AG09309 (cell line): ENCODE results near the gene ACSM4.
"Not testable (repeated sequence)": the region's sequence is repeated elsewhere in the genome, so short reads cannot be mapped to it uniquely, and the experiment has no call there.

Source experiments
- DNase-seq: peaks from one replicate; pipeline ENCODE4 v3.0.0-alpha.2; 2010; ENCODE audit warnings: low read depth
- H3K4me3 ChIP-seq: 2 replicates; pipeline ENCODE4 v1.5.1; 2011; ENCODE audit warnings: mild to moderate bottlenecking, low read depth, low read length, moderate library complexity; ENCODE audit not compliant: control insufficient read depth
- TF ChIP-seq, protein P1 (sequence below): IDR thresholded peaks from 2 replicates; pipeline ENCODE4 v1.5.1; 2011; ENCODE audit warnings: mild to moderate bottlenecking, low read depth, low read length, inconsistent platforms; ENCODE audit not compliant: insufficient read depth, control insufficient read depth; ENCODE audit errors: missing control alignments

The ACSM4 gene

GRCh38 chr12:7282844-7283243, 21.0 kb upstream of the ACSM4 start:
- no peak overlapping the region for H3K4me3 ChIP-seq
- no peak for DNase-seq
- TF ChIP-seq, protein P1, sequence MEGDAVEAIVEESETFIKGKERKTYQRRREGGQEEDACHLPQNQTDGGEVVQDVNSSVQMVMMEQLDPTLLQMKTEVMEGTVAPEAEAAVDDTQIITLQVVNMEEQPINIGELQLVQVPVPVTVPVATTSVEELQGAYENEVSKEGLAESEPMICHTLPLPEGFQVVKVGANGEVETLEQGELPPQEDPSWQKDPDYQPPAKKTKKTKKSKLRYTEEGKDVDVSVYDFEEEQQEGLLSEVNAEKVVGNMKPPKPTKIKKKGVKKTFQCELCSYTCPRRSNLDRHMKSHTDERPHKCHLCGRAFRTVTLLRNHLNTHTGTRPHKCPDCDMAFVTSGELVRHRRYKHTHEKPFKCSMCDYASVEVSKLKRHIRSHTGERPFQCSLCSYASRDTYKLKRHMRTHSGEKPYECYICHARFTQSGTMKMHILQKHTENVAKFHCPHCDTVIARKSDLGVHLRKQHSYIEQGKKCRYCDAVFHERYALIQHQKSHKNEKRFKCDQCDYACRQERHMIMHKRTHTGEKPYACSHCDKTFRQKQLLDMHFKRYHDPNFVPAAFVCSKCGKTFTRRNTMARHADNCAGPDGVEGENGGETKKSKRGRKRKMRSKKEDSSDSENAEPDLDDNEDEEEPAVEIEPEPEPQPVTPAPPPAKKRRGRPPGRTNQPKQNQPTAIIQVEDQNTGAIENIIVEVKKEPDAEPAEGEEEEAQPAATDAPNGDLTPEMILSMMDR, result no peak

DNA sequence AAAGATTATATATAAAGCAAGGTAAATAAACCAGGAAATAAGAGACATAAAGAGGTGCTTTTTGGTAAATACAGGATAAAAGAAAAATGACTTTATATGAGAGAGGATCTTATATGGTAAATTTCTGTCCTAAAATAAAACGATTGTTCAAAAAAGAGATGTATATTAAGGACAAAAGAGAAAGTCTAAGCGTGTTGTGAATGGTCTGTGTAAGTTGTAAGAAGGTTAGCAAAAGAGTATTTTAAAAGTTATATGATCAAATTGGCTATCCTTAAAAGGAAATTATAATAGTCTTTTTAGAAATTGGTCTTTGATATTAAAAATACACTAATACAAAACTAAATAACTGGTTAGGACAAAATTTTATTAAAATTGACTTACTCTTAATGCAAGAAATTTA, 14.1 kb upstream of the ACSM4 start:
- no peak for DNase-seq
- no peak overlapping the region for H3K4me3 ChIP-seq
- TF ChIP-seq, protein P1, result no peak

GRCh38 chr12:7290588-7290987, 13.3 kb upstream of the ACSM4 start:
- not testable (repeated sequence) for H3K4me3 ChIP-seq, DNase-seq

DNA sequence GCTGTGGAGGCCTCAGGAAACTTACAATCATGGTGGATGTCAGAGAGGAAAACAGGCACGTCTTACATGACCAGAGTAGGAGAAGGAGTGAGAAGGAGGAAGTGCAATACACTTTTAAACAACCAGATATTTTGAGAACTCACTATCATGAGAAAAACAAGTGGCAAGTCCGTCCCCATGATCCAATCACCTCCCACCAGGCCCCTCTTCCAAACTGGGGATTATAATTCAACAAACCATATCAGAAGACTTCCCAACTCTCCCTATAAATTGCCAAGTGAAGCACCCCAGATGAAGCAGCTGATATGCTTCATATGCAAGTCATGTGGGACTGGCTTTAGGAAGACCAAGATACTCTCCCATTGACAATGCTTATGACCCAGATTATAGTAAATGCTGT, 11.6 kb upstream of the ACSM4 start:
- no peak for DNase-seq
- TF ChIP-seq, protein P1, result no peak
- no peak overlapping the region for H3K4me3 ChIP-seq

- TF ChIP-seq, protein P1, result no peak
- DNase-seq, result no peak
- no peak overlapping the region for H3K4me3 ChIP-seq
Observed at GRCh38 chr12:7293670-7294069, 10.2 kb upstream of the ACSM4 start.

DNA sequence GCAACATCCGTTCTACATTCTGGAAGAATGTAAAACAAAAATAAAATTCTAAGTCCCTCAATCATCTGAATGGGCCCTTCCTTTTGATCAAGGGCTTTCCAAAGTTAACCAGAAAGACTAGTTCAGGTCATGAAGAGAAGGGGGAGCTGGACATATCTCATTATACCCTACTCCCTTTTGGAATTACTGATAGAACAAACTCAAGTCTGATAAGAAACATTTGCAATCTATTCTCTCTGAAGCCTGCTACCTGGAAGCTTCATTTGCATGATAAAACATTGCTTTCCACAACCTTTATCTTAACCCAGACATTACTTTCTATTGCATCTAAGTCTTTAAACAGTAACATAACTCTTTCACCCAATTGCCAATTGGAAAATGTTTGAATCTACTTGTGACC, 8.3 kb upstream of the ACSM4 start:
- no peak for DNase-seq
- TF ChIP-seq, protein P1, result no peak
- no peak overlapping the region for H3K4me3 ChIP-seq

GRCh38 chr12:7297865-7298264, 6.0 kb upstream of the ACSM4 start:
- TF ChIP-seq, protein P1, result no peak
- no peak for DNase-seq
- no peak overlapping the region for H3K4me3 ChIP-seq
